Omental fat pad (tissue), 4 donors: ENCODE results near the gene SFT2D3. TPM values are rescaled to one million over a fixed set of nuclear protein-coding genes. Genes with fewer than 3 reads are reported as not detected.

Experiments used
- ATAC-seq: fragments of 150-250 bp; one replicate; pipeline ENCODE4 v1.9.1; 2016; ENCODE audit warnings: mild to moderate bottlenecking, moderate library complexity; ENCODE audit not compliant: low FRiP score
- DNase-seq: peaks from one replicate; pipeline ENCODE4 v3.0.0-alpha.2; 2019; ENCODE audit warnings: low spot score
- total RNA-seq, 4 donors: library from RNA; depleted of rRNA; stranded (reverse); fragments of >200 nt; gene quantifications; one replicate each; pipeline ENCODE4 v1.1.0, GENCODE V29; 2016
- TF ChIP-seq, protein P1 (sequence below), 3 donors: fragments of 450-650 bp; IDR thresholded peaks; one replicate each; pipeline ENCODE4 v1.5.1; 2016 to 2017; ENCODE audit warnings: antibody characterized with exemption in 3 of 3, mild to moderate bottlenecking in 3 of 3, moderate library complexity in 2 of 3

The SFT2D3 gene
- total RNA-seq, 4 donors from 2014 or later: 4.4 to 11.7 (median 5.1) TPM

- no peak for DNase-seq
- TF ChIP-seq, protein P1, sequence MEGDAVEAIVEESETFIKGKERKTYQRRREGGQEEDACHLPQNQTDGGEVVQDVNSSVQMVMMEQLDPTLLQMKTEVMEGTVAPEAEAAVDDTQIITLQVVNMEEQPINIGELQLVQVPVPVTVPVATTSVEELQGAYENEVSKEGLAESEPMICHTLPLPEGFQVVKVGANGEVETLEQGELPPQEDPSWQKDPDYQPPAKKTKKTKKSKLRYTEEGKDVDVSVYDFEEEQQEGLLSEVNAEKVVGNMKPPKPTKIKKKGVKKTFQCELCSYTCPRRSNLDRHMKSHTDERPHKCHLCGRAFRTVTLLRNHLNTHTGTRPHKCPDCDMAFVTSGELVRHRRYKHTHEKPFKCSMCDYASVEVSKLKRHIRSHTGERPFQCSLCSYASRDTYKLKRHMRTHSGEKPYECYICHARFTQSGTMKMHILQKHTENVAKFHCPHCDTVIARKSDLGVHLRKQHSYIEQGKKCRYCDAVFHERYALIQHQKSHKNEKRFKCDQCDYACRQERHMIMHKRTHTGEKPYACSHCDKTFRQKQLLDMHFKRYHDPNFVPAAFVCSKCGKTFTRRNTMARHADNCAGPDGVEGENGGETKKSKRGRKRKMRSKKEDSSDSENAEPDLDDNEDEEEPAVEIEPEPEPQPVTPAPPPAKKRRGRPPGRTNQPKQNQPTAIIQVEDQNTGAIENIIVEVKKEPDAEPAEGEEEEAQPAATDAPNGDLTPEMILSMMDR (IDR thresholded peaks at IDR 0.05): no peak
- ATAC-seq: no peak
Observed at GRCh38 chr2:127702395-127703009, 1.2 kb downstream of the SFT2D3 start.

DNA sequence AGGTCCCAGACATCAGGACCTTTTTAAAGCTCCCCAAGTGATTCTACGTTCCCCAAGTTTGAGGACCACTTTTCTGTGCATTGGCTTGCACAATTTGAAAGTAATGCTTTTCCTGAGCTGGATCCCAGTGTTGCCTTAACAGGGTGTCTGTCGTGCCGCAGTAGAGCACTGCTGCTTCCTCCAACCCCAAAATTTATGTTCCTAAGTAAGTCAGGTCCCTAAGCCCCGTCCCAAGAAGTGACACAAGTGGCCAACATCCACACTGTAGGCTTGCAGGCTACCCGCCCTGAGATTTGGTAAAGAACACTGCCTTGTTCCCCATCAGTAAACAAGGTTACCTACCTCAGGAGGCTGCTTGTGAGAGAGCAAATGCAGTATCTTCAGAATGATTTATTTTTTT lies 2.0 kb downstream of the SFT2D3 start:
- ATAC-seq (no peak), DNase-seq (no peak)
- TF ChIP-seq, protein P1 (IDR thresholded peaks at IDR 0.05): no peak

GRCh38 chr2:127704641-127705390 lies 3.5 kb downstream of the SFT2D3 start:
- DNase-seq (no peak), ATAC-seq (no peak)
- TF ChIP-seq, protein P1 (IDR thresholded peaks at IDR 0.05): no peak

DNA sequence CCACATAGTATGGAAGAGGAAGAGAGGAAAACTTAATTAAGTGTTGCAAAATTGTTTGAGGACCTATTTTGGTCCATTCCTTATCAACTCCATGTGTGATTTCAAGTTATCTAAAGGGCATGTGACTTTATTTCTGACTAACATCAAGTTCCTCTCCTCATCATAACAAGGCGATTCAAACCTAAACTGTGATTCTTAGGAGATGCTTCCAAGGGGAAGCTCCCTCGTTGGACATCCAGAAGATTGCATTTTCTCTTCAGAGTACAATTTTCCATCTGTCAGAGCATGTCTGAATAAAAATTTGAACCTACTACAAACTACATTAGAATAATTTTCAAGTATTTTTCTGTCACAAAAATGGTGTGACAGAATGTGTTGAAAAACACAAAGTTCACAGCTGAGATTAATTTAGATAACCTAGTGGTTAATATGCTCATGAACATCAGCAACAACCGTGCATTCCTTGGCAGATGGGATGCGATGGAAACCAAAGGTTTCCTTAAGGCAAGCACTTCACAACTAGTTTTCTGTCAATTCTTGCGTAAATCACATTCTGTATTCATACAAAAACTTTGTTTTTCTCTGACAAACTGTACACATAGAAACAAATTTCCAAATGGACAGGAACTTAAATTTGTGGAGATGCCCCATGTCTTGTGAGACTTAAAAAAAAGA lies 4.2 kb downstream of the SFT2D3 start:
- DNase-seq (no peak), ATAC-seq (no peak)
- TF ChIP-seq, protein P1 (IDR thresholded peaks at IDR 0.05): no peak

DNA sequence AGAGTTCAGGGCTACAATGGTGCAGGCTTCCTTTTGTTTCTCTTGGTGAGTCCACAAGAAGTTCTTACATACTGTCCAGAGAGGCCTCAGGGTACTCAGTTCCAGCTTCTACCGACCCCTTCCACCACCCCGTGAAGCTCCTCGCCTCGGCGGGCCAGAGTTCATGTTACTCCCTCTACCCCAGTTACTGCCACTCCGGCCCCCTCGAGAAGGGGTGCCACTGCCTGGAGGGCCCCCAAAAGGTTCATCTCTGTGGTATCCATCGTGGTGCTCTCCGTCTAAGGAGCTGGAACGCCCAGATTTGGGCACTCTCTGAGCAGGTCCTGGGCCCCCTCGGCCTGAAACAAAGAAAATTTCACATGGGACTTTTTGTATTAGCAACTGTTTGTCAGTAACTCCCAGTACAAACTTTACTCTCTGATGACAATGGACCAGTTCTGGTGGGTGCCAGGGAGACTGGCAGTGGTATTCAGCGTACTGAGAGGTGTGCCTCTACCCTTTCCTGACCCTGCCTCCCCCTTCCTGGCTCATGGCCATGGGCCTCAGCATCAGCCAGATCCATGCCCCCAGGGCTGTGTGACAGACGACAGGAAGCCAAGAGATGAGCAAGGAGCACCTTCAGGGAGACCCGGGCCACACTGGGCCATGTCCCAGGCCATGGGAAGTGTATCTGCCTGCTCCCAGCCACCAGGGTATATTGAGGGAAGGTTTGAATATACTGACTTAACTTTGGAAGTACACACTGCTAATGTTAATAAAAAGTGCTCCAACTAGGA lies 5.1 kb downstream of the SFT2D3 start:
- ATAC-seq: no peak
- TF ChIP-seq, protein P1 (IDR thresholded peaks at IDR 0.05): no peak
- DNase-seq: no peak

GRCh38 chr2:127707890-127708648 lies 6.8 kb downstream of the SFT2D3 start:
- TF ChIP-seq, protein P1 (IDR thresholded peaks at IDR 0.05): no peak
- ATAC-seq: no peak
- DNase-seq: no peak
